Inflammatory macrophage treated with lipopolysaccharide for 4 hours (primary cell): ENCODE data around the gene RTP5.
"Not testable (repeated sequence)": the region's sequence is repeated elsewhere in the genome, so short reads cannot be mapped to it uniquely, and the experiment has no call there.

Source experiments
- DNase-seq: peaks from one replicate; pipeline ENCODE4 v3.0.0-alpha.2; 2020

Gene RTP5

GRCh38 chr2:241904011-241904718, 34.6 kb downstream of the RTP5 start:
- no peak for DNase-seq

DNA sequence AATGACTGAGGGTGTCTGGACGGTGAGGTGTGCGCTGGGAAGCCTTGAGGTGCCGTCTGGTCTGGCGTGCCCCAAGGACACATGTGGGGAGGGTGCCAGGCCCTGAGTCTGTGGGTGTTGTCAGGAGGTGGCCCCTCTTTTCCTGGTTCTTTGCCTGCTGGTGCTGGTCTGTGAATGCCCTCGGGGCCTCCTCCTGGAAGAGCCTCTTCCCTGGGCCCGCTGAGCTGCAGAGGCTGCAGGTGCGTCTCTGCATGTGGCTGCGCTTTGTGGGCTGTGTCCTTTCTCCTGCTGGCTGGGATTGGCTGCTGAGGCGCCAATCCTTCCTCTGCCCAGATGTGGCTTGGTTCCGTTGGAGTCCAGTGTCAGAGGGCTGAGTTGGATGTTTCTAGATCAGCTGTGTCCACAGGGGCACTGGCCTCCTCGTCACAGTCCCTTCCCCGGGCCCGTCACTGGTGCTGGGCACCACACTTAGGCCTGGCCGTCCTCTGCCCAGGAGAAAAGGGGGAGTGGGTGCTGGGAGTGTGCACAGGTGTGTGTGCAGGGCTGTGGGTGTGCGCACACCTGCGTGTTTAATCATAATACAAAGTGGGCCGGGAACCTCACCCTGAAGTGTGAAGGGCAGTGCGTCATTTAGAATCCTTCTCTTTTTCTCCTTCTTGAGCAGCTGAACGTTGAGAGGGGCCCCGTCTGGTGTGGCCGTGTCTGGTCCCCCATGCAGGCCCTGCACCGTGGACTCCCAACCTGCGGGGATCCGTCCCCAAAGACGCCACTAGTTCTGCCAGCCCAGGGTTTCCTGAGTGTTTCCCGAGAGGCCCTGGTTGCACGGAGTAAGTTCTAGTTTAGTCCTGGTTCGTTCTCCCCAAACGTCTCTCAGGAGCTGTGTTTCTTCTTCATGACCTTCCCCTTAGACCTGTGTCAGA, 35.5 kb downstream of the RTP5 start:
- no peak for DNase-seq

- DNase-seq = no peak
Observed at GRCh38 chr2:241905716-241906377, 36.3 kb downstream of the RTP5 start.

DNA sequence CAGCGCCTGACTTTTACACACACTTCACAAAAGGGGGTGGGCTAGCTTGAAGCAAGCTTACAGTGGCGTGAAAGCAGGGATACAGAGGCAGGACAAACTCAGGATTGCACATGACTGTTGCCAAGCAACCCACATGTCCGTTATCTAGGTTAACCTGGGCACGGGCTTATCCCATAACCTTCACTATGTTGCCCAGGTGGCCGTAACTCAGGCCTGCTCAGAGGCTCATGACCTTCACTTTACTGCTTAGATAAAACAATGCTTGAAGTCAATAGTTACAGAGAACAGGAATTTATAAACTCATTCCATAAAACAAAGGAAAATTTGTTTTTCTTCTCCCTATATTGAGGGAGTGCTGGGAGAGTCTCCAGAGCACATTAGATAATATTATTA, 36.8 kb downstream of the RTP5 start:
- DNase-seq = not testable (repeated sequence)

DNA sequence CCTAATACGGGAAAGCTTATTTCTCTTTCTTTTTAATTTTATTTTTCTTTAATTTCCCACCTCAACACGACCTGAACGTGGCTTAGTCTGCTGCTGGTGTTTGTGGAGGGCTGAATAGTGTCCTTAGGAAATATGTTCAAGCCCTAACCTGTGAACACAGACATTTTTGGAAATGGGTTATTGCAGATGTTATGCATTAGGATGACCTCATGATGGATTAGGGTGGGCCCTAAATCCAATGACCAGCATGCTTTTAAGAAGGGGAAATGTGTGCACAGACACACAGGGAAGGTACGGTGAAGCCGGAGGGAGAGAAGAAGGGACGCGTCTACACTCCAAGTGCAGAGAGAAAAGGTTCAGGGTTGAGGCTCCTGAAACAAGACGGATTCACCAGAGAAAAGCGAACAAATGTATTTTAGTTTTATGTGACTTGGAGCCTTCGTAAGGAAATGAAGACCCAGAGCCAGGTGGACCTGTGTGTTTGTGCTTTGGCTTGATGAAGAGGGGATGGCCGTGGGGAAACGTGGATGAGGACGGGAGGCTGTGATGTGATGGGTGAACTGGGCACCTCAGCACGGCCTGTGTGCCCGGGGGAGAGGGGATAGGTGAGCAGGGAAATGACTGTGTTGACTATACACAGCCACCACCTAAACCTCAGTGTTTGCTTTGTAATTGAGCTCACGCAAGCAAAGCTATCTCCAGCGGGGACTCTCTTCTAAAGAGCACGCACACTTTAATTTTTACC, 37.5 kb downstream of the RTP5 start:
- no peak for DNase-seq

DNA sequence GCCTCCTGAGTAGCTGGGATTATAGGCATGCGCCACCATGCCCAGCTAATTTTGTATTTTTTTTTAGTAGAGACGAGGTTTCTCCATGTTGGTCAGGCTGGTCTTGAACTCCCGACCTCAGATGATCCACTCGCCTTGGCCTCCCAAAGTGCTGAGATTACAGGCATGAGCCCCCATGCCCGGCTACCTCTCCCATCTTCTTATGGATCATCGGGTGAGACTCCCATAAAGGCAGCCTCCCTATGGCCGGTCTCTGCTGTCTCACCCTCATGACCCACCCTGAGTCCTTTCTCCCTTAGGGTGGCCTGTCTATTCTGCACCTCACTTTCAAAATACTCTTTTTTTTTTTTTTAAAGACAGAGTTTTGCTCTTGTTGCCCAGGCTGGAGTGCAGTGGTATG, 38.3 kb downstream of the RTP5 start:
- not testable (repeated sequence) for DNase-seq

- no peak for DNase-seq
Observed at GRCh38 chr2:241908686-241909420, 39.3 kb downstream of the RTP5 start.

GRCh38 chr2:241909769-241910168, 40.2 kb downstream of the RTP5 start:
- DNase-seq = no peak

DNA sequence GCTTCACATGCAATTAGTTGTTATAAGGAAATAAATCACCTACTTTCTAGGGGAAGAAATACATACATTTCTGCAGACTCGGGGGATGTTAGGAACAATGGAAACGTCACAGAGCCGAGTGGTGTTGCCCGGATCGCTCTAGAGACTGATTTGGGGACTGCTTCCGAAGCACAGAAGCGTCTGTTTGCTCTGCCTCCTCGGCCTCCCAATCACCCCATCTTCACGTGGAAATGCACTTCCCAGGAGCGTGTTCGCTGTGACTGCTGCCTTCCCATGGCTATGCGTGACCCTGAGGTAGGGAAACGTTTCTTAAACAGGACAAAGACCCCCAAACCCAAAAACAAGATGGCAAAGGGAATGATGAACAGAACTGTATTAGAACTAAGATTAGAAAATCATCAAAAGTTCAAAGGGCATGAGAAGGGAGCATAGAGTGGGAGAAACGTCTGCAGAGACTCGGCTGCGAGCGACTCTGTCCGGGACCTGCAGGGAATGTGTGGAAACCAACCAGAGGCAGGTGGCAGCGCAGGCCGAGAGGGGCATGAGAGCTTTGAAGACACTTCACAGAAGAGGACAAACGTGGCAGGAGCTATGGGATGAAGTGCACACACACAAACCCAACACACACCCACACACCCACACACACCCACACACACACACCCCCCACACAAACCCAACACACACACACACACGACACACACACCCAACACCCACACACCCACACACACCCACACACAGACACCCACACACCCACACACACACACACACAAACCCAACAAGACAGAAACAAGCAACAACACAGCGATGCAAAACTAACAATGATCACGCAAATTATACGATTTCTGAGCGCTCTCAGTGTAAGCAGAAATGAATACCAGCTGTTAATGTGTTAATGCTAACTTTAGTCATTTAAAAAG, 41.3 kb downstream of the RTP5 start:
- DNase-seq = no peak

- DNase-seq = no peak
Observed at GRCh38 chr2:241911551-241911950, 42.0 kb downstream of the RTP5 start.

- no peak for DNase-seq
Observed at GRCh38 chr2:241912021-241912555, 42.6 kb downstream of the RTP5 start.

DNA sequence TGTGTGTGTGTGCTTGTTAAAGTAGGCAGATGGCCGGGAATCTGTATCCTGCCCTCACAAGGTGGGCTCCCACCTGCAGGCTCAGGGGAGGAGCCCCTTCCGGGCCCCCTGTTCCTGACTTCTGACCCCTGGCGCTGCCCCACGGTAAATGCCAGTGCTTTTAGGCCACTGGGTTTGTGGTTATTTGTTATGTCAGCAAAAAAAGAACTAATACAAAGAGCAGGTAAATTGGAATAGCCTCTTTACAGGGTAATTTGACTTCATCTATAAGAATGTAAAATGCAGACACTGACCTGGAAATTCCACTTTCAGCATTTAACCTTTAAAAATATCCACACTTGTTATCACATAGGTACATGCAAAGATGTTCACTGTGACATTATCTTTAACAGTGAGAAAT, 44.2 kb downstream of the RTP5 start:
- no peak for DNase-seq

DNA sequence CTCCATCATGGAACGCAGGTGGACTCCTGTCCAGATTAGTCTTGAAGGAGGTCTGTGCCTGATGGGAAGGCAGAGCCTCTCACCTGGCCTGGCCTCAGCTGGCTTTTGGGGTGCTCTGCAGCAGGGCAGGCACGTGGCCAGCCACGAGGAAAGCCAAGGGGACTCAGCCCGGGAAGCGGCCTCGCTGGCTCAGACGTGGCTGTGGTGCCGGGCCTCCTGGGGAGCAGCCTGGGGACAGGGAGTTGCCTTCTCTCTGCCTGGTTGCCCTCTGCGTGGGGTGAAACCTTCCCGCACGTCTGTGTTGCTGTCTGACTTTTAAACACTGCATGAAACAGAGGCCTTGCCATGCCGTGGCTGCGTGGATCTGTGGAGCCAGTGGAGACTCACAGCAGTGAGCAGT, 45.0 kb downstream of the RTP5 start:
- no peak for DNase-seq

- DNase-seq = not testable (repeated sequence)
Observed at GRCh38 chr2:241921631-241922030, 52.1 kb downstream of the RTP5 start.

GRCh38 chr2:241922411-241922810, 52.9 kb downstream of the RTP5 start:
- no peak for DNase-seq

GRCh38 chr2:241922816-241923601, 53.5 kb downstream of the RTP5 start:
- not testable (repeated sequence) for DNase-seq
